GM23248 (cell line): Measurements from ENCODE around the gene DRAM1. TPM values are rescaled to one million over a fixed set of nuclear protein-coding genes. Genes with fewer than 3 reads are reported as not detected.

Source experiments
- DNase-seq: peaks from one replicate; pipeline ENCODE4 v3.0.0-alpha.2; 2015
- H2AFZ ChIP-seq: fragments of 200-600 bp; sonication (generic); 2 replicates; pipeline ENCODE4 v1.6.1; 2016; ENCODE audit warnings: antibody characterized with exemption
- H3F3A ChIP-seq: fragments of 200-600 bp; sonication (generic); 2 replicates; pipeline ENCODE4 v1.6.1; 2016; ENCODE audit warnings: mild to moderate bottlenecking, antibody characterized with exemption, mixed run types; ENCODE audit not compliant: insufficient read depth
- H3K27ac ChIP-seq: fragments of 200-600 bp; sonication (generic); 2 replicates; pipeline ENCODE4 v1.5.1; 2016; ENCODE audit warnings: mild to moderate bottlenecking
- H3K27me3 ChIP-seq: fragments of 200-600 bp; sonication (generic); replicated peaks from 2 replicates; pipeline ENCODE4 v1.6.1; 2016; ENCODE audit warnings: mild to moderate bottlenecking; ENCODE audit not compliant: insufficient read depth
- H3K36me3 ChIP-seq: fragments of 200-600 bp; sonication (generic); 2 replicates; pipeline ENCODE4 v1.6.1; 2016; ENCODE audit warnings: low read depth, mild to moderate bottlenecking
- H3K4me1 ChIP-seq: fragments of 200-600 bp; sonication (generic); 2 replicates; pipeline ENCODE4 v1.6.1; 2016; ENCODE audit warnings: mild to moderate bottlenecking; ENCODE audit not compliant: insufficient read depth
- H3K4me2 ChIP-seq: fragments of 200-600 bp; sonication (generic); one replicate; pipeline ENCODE4 v1.6.1; 2016; ENCODE audit warnings: mild to moderate bottlenecking; ENCODE audit not compliant: unreplicated experiment
- H3K4me3 ChIP-seq: fragments of 200-600 bp; sonication (generic); 2 replicates; pipeline ENCODE4 v1.5.1; 2016; ENCODE audit warnings: mild to moderate bottlenecking
- H3K79me2 ChIP-seq: fragments of 200-600 bp; sonication (generic); 2 replicates; pipeline ENCODE4 v1.6.1; 2016; ENCODE audit warnings: mild to moderate bottlenecking; ENCODE audit not compliant: insufficient read depth
- H3K9ac ChIP-seq: fragments of 200-600 bp; sonication (generic); 2 replicates; pipeline ENCODE4 v1.6.1; 2016; ENCODE audit warnings: mild to moderate bottlenecking
- H3K9me2 ChIP-seq: fragments of 200-600 bp; sonication (generic); 2 replicates; pipeline ENCODE4 v1.6.1; 2016; ENCODE audit warnings: mixed run types, mild to moderate bottlenecking, moderate library complexity; ENCODE audit not compliant: insufficient read depth
- H3K9me3 ChIP-seq: fragments of 200-600 bp; sonication (generic); one replicate; pipeline ENCODE4 v1.6.1; 2017; ENCODE audit warnings: low read depth
- H4K20me1 ChIP-seq: fragments of 200-600 bp; sonication (generic); 2 replicates; pipeline ENCODE4 v1.6.0; 2016; ENCODE audit not compliant: insufficient read depth
- EZH2 ChIP-seq: fragments of 200-600 bp; sonication (generic); IDR thresholded peaks from 2 replicates; pipeline ENCODE4 v1.6.1; 2018; ENCODE audit warnings: antibody characterized with exemption, mild to moderate bottlenecking; ENCODE audit not compliant: insufficient read depth, poor library complexity, severe bottlenecking
- EZH2phosphoT487 ChIP-seq: fragments of 200-600 bp; sonication (generic); IDR thresholded peaks from 2 replicates; pipeline ENCODE4 v1.6.1; 2018; ENCODE audit warnings: antibody characterized with exemption, moderate library complexity, mild to moderate bottlenecking, low read depth; ENCODE audit not compliant: insufficient read depth
- WGBS, 2 experiments: methylation state at CpG; one replicate each; pipeline ENCODE4 v1.1.6; 2015 to 2017; ENCODE audit warnings: low lambda C conversion rate in 2 of 2, low coverage in 1 of 2; ENCODE audit errors: missing lambda C conversion rate in 2 of 2; 5-methylcytosine and 5-hydroxymethylcytosine counted together
- in situ Hi-C: fragments of 300-500 bp; cut with MboI; formaldehyde crosslinking; loops from 2 replicates; pipeline ENCODE4 v1.15.0; 2020
- polyA plus RNA-seq: library from polyadenylated mRNA; unstranded; fragments of >200 nt; fragmentation: Nextera tagmentation; extraction: Ambion mirVana; gene quantifications from 2 replicates; pipeline ENCODE4 v1.2.1, GENCODE V29; 2016
- total RNA-seq: library from RNA; depleted of rRNA; stranded (reverse); fragments of >200 nt; shearing (Covaris generic); gene quantifications from 2 replicates; pipeline ENCODE4 v1.2.3, GENCODE V29; 2014

Gene DRAM1
- total and polyA plus RNA-seq, 2 experiments from 2014 or later: 86.8 to 99.2 TPM

DNA sequence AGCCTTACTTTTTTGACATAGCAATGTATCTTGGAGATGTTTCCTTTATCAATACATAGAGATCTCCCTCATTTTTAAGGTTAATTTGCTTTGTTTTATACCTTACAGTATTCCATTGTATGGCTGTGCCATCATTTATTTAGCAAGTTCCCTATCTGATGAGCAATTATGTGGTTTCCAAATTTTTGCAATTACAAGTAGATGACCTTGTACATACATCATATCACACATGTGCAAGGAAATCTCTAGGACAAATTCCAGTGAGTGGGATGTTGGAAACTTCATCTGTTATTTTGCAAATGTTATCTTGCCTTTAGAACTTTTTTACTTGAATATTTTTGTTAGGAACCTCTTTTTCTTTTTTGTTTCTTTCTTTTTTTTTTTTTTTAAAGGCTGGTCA, 49.7 kb downstream of the DRAM1 start:
- no peak for TF ChIP-seq EZH2phosphoT487
- TF ChIP-seq EZH2: no peak
- Histone ChIP-seq H3K27me3 (no peaks in the 10 kb centered on the region), H3K79me2 (no peaks in the 10 kb centered on the region), H3K4me2 (peak overlapping the region; percentile 5), H3F3A (peaks cover 47% of the 10 kb centered on the region), H3K9ac (peak overlapping the region; percentile 60; the same call in 1 of the 2 replicates), H3K9me2 (no peaks in the 10 kb centered on the region), H3K4me3 (no peak overlapping the region), H3K36me3 (no peaks in the 10 kb centered on the region), H3K4me1 (peaks cover 46% of the 10 kb centered on the region), H2AFZ (no peak overlapping the region), H3K27ac (peak overlapping the region; percentile 94), H3K9me3 (no peaks in the 10 kb centered on the region), H4K20me1 (no peaks in the 10 kb centered on the region)
- in situ Hi-C loops: loop anchor here (25.0 kb wide), 3 partner anchors 560 to 1635 kb away; partner anchors contain the start of gene IGF1
- DNase-seq: peak; percentile 68

DNA sequence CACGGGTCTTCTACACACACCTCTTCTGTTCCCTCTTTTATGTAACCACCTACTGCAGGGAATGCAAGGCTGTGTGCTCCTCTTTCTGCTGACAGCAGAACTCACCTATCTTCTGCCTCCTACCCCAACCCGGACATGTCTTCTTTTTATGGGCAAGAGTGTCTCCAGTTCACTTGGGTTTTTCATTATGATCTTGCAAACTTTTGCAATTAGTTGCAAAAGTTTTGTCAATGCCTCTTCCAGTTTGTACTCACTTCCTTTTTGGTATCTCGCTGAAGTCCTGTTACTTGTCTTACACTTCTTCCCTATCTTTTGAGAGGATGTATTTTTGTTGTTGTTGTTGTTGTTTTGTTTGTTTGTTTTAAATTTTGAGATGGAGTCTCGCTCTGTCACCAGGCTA, 50.6 kb downstream of the DRAM1 start:
- Histone ChIP-seq H3K4me2 (no peak overlapping the region), H3K27ac (peak overlapping the region; percentile 94), H3K9me3 (no peaks in the 10 kb centered on the region), H3K27me3 (no peaks in the 10 kb centered on the region), H4K20me1 (no peaks in the 10 kb centered on the region), H3F3A (peaks cover 45% of the 10 kb centered on the region), H3K9me2 (no peaks in the 10 kb centered on the region), H3K4me1 (peaks cover 43% of the 10 kb centered on the region), H2AFZ (no peak overlapping the region), H3K36me3 (no peaks in the 10 kb centered on the region), H3K79me2 (no peaks in the 10 kb centered on the region), H3K9ac (no peak overlapping the region), H3K4me3 (no peak overlapping the region)
- in situ Hi-C loops: loop anchor here (25.0 kb wide), 3 partner anchors 559 to 1634 kb away; partner anchors contain the start of gene IGF1
- TF ChIP-seq EZH2phosphoT487 (no peak), EZH2 (no peak)
- no peak for DNase-seq
- 97 to 100% methylated on average over 4 of the region's 4 CpGs for WGBS, 2 experiments

DNA sequence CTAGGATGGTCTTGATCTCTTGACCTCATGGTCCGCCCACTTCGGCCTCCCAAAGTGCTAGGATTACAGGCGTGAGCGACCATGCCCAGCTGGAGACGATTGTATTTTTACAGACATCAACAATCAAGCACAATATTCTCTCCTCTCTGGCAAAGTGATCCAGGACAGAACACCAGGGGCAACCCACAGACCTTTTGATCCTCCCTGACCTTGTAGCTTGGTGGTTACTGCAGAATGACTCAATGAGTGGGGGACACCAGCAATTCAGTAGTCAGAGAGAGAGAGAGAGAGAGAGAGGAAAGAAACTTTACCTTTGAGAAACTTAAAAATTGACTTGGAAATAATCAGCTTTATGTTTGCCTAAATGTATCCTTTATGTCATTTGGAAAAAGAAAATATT, 51.2 kb downstream of the DRAM1 start:
- H3F3A ChIP-seq: peaks cover 44% of the 10 kb centered on the region
- in situ Hi-C loops: loop anchor here (25.0 kb wide), 3 partner anchors 559 to 1634 kb away; partner anchors contain the start of gene IGF1

DNA sequence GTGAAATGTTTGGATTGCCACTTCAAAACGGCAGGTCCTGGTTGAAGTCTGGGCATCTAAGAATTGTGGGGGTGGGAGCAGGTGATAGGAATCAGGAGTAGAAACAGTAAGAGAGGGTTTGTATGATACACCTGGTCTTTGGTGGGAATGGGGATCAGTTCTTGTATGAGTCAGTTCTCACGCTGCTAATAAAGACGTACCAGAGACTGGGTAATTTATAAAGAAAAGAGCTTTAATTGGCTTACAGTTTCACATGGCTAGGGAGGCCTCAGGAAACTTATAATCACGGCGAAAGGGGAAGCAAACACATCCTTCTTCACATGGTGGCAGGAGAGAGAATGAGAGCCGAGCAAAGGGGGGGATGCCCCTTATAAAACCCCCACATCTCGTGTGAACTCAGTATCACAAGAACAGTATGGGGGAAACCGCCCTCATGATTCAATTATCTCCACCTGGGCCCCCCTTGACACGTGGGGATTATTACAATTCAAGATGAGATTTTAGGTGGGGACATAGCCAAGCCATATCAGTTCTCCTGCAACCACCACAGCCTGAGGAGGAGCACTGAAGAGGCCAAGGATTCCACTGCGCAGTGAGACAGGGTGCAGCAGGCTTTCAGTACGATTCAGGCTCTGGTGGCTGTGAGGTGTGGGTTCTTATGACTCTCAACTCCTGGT, 52.1 kb downstream of the DRAM1 start:
- TF ChIP-seq EZH2 (no peak), EZH2phosphoT487 (no peak)
- H3K79me2 ChIP-seq: no peaks in the 10 kb centered on the region
- no peak overlapping the region for H3K4me2 ChIP-seq
- in situ Hi-C loops: loop anchor here (25.0 kb wide), 3 partner anchors 558 to 1633 kb away; partner anchors contain the start of gene IGF1
- peaks cover 34% of the 10 kb centered on the region for H3F3A ChIP-seq
- H3K36me3 ChIP-seq: no peaks in the 10 kb centered on the region
- no peak overlapping the region for H3K27ac ChIP-seq
- no peak overlapping the region for H3K4me3 ChIP-seq
- no peak for DNase-seq
- no peak overlapping the region for H2AFZ ChIP-seq
- no peaks in the 10 kb centered on the region for H3K27me3 ChIP-seq
- 87 to 94% methylated on average over 11 of the region's 11 CpGs for WGBS, 2 experiments
- no peak overlapping the region for H3K9ac ChIP-seq
- H3K4me1 ChIP-seq: peaks cover 43% of the 10 kb centered on the region
- H4K20me1 ChIP-seq: no peaks in the 10 kb centered on the region
- H3K9me2 ChIP-seq: no peaks in the 10 kb centered on the region
- no peaks in the 10 kb centered on the region for H3K9me3 ChIP-seq

More for the DNA sequence above, 51.2 kb downstream of the DRAM1 start:
- H3K79me2 ChIP-seq: no peaks in the 10 kb centered on the region
- no peak overlapping the region for H2AFZ ChIP-seq
- no peaks in the 10 kb centered on the region for H4K20me1 ChIP-seq
- H3K4me3 ChIP-seq: no peak overlapping the region
- H3K4me1 ChIP-seq: peaks cover 43% of the 10 kb centered on the region
- no peaks in the 10 kb centered on the region for H3K36me3 ChIP-seq
- no peaks in the 10 kb centered on the region for H3K9me3 ChIP-seq
- WGBS, 2 experiments: 95% methylated on average over 5 of the region's 5 CpGs
- no peak for DNase-seq
- no peak overlapping the region for H3K9ac ChIP-seq
- H3K27ac ChIP-seq: no peak overlapping the region
- H3K9me2 ChIP-seq: no peaks in the 10 kb centered on the region
- TF ChIP-seq EZH2phosphoT487 (no peak), EZH2 (no peak)
- no peak overlapping the region for H3K4me2 ChIP-seq
- no peaks in the 10 kb centered on the region for H3K27me3 ChIP-seq
